ENCODE measurements around the gene SETX. TPM values are rescaled to one million over a fixed set of nuclear protein-coding genes. Genes with fewer than 3 reads are reported as not detected.

Gene SETX
- total RNA-seq, 5 donors from 2014 or later (not counting 1 experiment from before 2014, with no cell fraction given): 63.9 to 73.2 (median 65.0) TPM

DNA sequence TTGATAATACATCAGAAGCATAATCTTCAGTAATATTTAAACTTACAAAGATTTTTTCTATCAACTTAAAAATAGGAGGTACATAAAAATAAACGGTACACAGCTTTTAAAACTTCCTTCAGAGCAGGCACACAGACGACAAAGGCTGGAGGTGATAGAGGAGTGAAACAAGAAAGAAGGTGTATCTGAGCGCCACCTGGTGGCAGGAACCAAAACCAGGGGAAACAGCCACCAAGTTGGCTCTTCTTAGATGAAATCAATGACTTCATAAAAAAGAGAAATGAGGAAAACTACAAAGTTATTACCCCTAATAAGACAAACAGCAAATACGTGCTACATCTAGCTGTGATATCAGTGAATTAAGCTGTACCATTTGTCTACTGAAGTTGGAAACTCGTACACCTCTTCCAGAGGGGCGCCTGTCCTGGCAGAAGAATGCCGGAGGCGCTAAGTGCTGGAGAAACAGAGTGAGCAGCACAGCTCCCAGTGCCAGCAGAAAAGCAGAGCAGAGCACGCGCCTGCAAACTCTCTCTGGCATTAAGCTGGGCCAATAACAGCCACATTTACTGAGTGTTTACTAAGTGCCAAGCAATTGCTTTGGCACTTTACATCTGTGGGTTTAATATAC lies 85.9 kb downstream of the SETX start:
- H3K4me1 Mint-ChIP-seq: peaks cover 7 to 12% (median 8%) of the 10 kb centered on the region in 3 donors
- POLR2A ChIA-PET: interaction anchor here in 1 of 2 donors (0.6 kb wide), 1 partner anchor 518 kb away, joined by 3 read pairs; no protein-coding TSS in a partner anchor
- ATAC-seq (replicated peaks in 1 of 4): peak; percentile 45 to 67 (median 62)
- WGBS (ENCODE audit: insufficient coverage): 86% methylated on average over 6 of the region's 10 CpGs
- DNase-seq: peak; percentile 36 to 83 (median 65)
- no peaks in the 10 kb centered on the region for H3K27me3 ChIP-seq (replicated peaks in 1 of 2; ENCODE audit: control insufficient read depth in 2 of 2, extremely low read depth in 1 of 2, insufficient read depth in 2 of 2, low read length in 1 of 2)
- no peaks in the 10 kb centered on the region for H3K4me1 ChIP-seq (ENCODE audit: control insufficient read depth in 1 of 2, extremely low read depth in 1 of 2, insufficient read depth in 2 of 2, low read length in 2 of 2)
- no peak overlapping the region for H3K4me3 ChIP-seq (ENCODE audit: control insufficient read depth in 1 of 2, extremely low read depth in 1 of 2, low read length in 1 of 2)
- peaks cover 23 to 85% of the 10 kb centered on the region in 2 donors for H3K36me3 ChIP-seq (ENCODE audit: control insufficient read depth in 2 of 2, extremely low read depth in 1 of 2, insufficient read depth in 1 of 2, low read length in 1 of 2)
- no peaks in the 10 kb centered on the region for H3K9me3 ChIP-seq
- CTCF ChIA-PET: interaction anchor here (0.5 to 1.6 kb wide), 9 partner anchors 8 to 1136 kb away, joined by 3 to 8 read pairs (median 3); no protein-coding TSS in a partner anchor
- H3K4me3 Mint-ChIP-seq: no peak overlapping the region
- no peaks in the 10 kb centered on the region for H3K9me3 Mint-ChIP-seq
- no peak overlapping the region for H3K27ac ChIP-seq (ENCODE audit: low read length)
- H3K27me3 Mint-ChIP-seq: no peaks in the 10 kb centered on the region
- peak overlapping the region; percentile 66 to 71 for H3K27ac Mint-ChIP-seq
- H3K36me3 Mint-ChIP-seq: peaks cover 44% of the 10 kb centered on the region

DNA sequence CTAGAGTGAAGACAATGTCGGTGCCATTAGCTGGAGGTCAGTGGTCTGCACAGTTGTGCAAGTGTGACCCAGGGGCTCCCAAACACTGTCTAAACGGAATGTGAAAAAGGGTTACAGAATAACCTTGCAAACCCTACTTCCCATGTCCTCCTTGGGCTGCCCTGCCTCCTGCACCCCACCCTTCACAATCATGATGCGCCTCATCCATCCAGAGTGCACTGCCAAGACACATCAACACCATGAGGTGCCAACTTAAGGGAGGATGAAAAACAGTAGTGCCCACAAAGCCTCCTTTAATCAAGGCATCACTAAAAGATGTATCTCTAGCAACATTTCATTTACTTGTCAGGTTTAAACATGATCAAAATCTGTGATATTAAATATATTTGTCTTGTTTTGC lies 87.1 kb downstream of the SETX start:
- WGBS (ENCODE audit: insufficient coverage): 94% methylated on average over 2 of the region's 3 CpGs
- no peak for ATAC-seq (replicated peaks in 1 of 4)

DNA sequence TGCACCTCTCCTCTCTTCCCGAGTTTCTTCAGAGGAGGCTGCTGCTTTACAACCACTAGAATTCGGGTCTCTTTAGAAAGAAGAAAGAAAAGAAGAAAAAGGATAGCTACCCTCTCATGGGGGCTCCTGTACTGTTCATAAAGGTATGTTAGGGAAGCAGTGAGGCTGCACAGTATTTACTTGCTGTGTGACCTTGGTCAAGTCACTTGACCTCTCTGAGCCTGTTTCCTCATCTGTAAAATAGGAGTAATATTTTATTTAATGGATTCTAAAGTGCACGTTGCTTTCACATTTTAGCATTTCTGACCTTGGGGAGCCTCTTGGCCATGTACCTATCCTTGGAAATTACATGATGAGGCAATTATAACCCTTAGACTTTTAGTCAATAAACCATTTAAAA lies 88.8 kb downstream of the SETX start:
- no peak overlapping the region for H3K27ac ChIP-seq (ENCODE audit: low read length)
- no peak overlapping the region for H3K4me3 ChIP-seq (ENCODE audit: control insufficient read depth in 1 of 2, extremely low read depth in 1 of 2, low read length in 1 of 2)
- no peak overlapping the region for H3K27ac Mint-ChIP-seq
- no peaks in the 10 kb centered on the region for H3K4me1 ChIP-seq (ENCODE audit: control insufficient read depth in 1 of 2, extremely low read depth in 1 of 2, insufficient read depth in 2 of 2, low read length in 2 of 2)
- no peaks in the 10 kb centered on the region for H3K9me3 ChIP-seq
- WGBS (ENCODE audit: insufficient coverage): no CpG with 5 or more reads among the region's 3 CpGs
- peaks cover 7 to 12% (median 8%) of the 10 kb centered on the region in 3 donors for H3K4me1 Mint-ChIP-seq
- peaks cover 41% of the 10 kb centered on the region for H3K36me3 Mint-ChIP-seq
- ChIA-PET POLR2A (interaction anchor here in 1 of 2 donors (0.5 kb wide), 1 partner anchor 95 kb away, joined by 3 read pairs; no protein-coding TSS in a partner anchor), CTCF (interaction anchor here in 1 of 2 donors (0.7 kb wide), 1 partner anchor 906 kb away, joined by 3 read pairs; no protein-coding TSS in a partner anchor)
- H3K27me3 Mint-ChIP-seq: no peaks in the 10 kb centered on the region
- H3K4me3 Mint-ChIP-seq: no peak overlapping the region
- no peaks in the 10 kb centered on the region for H3K9me3 Mint-ChIP-seq
- no peak for ATAC-seq (replicated peaks in 1 of 4)
- H3K27me3 ChIP-seq (replicated peaks in 1 of 2; ENCODE audit: control insufficient read depth in 2 of 2, extremely low read depth in 1 of 2, insufficient read depth in 2 of 2, low read length in 1 of 2): no peaks in the 10 kb centered on the region
- peaks cover 23 to 84% of the 10 kb centered on the region in 2 donors for H3K36me3 ChIP-seq (ENCODE audit: control insufficient read depth in 2 of 2, extremely low read depth in 1 of 2, insufficient read depth in 1 of 2, low read length in 1 of 2)
- DNase-seq: no peak

More for the DNA sequence above, 87.1 kb downstream of the SETX start:
- H3K4me3 Mint-ChIP-seq: no peak overlapping the region
- H3K36me3 Mint-ChIP-seq: peaks cover 43% of the 10 kb centered on the region
- Histone ChIP-seq H3K27me3 (replicated peaks in 1 of 2; ENCODE audit: control insufficient read depth in 2 of 2, extremely low read depth in 1 of 2, insufficient read depth in 2 of 2, low read length in 1 of 2) (no peaks in the 10 kb centered on the region), H3K4me3 (ENCODE audit: control insufficient read depth in 1 of 2, extremely low read depth in 1 of 2, low read length in 1 of 2) (no peak overlapping the region), H3K36me3 (ENCODE audit: control insufficient read depth in 2 of 2, extremely low read depth in 1 of 2, insufficient read depth in 1 of 2, low read length in 1 of 2) (peaks cover 19 to 86% of the 10 kb centered on the region in 2 donors), H3K9me3 (no peaks in the 10 kb centered on the region), H3K4me1 (ENCODE audit: control insufficient read depth in 1 of 2, extremely low read depth in 1 of 2, insufficient read depth in 2 of 2, low read length in 2 of 2) (no peaks in the 10 kb centered on the region), H3K27ac (ENCODE audit: low read length) (no peak overlapping the region)
- POLR2A ChIA-PET: no interaction called here
- H3K27ac Mint-ChIP-seq: no peak overlapping the region
- CTCF ChIA-PET: interaction anchor here in 1 of 2 donors (0.9 kb wide), 1 partner anchor 512 kb away, joined by 3 read pairs; no protein-coding TSS in a partner anchor
- H3K27me3 Mint-ChIP-seq: no peaks in the 10 kb centered on the region
- peaks cover 7 to 12% (median 8%) of the 10 kb centered on the region in 3 donors for H3K4me1 Mint-ChIP-seq
- DNase-seq: no peak
- no peaks in the 10 kb centered on the region for H3K9me3 Mint-ChIP-seq

DNA sequence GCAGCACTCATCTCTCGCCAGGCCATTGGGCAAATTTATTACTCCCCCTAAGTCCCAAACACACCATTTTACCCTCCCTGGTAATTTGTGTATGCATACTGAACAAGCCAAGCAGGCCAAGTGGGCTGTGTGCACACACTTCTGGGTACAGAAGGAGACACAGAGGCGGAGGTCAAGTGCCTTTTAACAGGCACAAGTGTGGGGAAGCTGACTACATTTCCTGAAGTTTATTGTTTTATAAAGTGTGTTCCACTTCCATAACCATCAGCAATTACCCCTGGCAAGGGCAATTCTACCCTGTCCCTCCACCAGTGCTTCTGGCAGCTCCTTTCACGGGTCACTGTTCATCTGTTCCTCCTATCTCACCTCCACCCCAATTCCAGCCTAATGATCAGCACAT lies 93.9 kb downstream of the SETX start:
- 100% methylated on average over 1 of the region's 3 CpGs for WGBS (ENCODE audit: insufficient coverage)
- Histone ChIP-seq H3K27me3 (replicated peaks in 1 of 2; ENCODE audit: control insufficient read depth in 2 of 2, extremely low read depth in 1 of 2, insufficient read depth in 2 of 2, low read length in 1 of 2) (no peaks in the 10 kb centered on the region), H3K9me3 (no peaks in the 10 kb centered on the region), H3K4me3 (ENCODE audit: control insufficient read depth in 1 of 2, extremely low read depth in 1 of 2, low read length in 1 of 2) (no peak overlapping the region), H3K36me3 (ENCODE audit: control insufficient read depth in 2 of 2, extremely low read depth in 1 of 2, insufficient read depth in 1 of 2, low read length in 1 of 2) (peaks cover 14 to 41% of the 10 kb centered on the region in 2 donors), H3K27ac (ENCODE audit: low read length) (no peak overlapping the region), H3K4me1 (ENCODE audit: control insufficient read depth in 1 of 2, extremely low read depth in 1 of 2, insufficient read depth in 2 of 2, low read length in 2 of 2) (peaks cover 0 to 12% of the 10 kb centered on the region in 2 experiments)
- H3K9me3 Mint-ChIP-seq: no peaks in the 10 kb centered on the region
- H3K36me3 Mint-ChIP-seq: peaks cover 18% of the 10 kb centered on the region
- peaks cover 8 to 11% (median 9%) of the 10 kb centered on the region in 3 donors for H3K4me1 Mint-ChIP-seq
- no peak overlapping the region for H3K4me3 Mint-ChIP-seq
- ATAC-seq (replicated peaks in 1 of 4): no peak
- peak overlapping the region in 1 of 2 donors; percentile 12 for H3K27ac Mint-ChIP-seq
- POLR2A ChIA-PET: no interaction called here
- CTCF ChIA-PET: interaction anchor here in 1 of 2 donors (1.0 to 1.2 kb wide), 2 partner anchors 8 to 19 kb away, joined by 3 to 4 read pairs; no protein-coding TSS in a partner anchor
- DNase-seq: no peak
- H3K27me3 Mint-ChIP-seq: no peaks in the 10 kb centered on the region

DNA sequence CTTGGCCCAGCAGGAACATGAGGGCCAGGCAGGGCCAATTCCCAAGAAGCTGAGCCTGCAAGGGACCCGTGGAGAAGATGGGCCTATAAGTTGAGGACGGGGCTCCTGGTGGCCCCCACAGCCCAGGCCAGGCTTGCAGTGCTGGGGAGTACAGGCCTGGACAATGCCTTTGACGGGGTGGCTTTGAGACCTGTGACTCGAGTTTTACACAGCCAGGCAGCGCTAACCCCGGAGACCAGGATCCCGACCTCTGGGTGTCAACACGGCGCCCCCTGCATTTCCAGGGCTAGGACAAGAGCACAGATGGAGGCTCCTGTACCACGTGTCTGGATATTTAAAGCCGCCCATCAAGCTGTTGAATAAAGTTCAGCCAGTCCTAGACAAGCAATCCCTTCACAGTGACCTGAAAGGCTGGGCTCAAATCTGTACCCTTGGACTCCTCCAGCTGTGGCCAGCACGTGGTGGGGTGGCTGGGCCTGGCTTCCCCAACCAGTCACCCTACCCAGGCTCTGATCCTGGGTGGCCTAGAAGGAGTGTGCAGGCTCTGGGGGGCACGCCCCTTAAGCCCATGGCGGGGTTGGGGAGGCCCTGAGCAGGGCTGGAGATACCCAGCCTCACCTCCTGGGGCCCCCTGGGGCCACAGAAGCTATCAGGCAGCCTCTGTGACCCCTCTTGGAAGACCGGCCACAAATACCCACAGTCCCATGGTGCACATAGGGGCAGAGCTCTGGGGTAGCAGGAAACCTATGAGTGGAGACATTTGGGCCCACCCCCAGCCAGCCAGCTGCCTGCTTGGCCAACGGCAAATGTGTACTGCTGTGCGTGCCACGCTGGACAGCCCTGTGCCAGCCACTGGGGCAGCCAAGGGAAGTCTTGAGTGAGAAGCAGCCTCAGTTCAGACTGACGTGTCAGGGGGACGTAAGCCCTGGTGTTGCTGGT lies 104.2 kb downstream of the SETX start:
- Histone ChIP-seq H3K4me1 (ENCODE audit: control insufficient read depth in 1 of 2, extremely low read depth in 1 of 2, insufficient read depth in 2 of 2, low read length in 2 of 2) (peaks cover 0 to 3% of the 10 kb centered on the region in 2 experiments), H3K27ac (ENCODE audit: low read length) (no peak overlapping the region)

DNA sequence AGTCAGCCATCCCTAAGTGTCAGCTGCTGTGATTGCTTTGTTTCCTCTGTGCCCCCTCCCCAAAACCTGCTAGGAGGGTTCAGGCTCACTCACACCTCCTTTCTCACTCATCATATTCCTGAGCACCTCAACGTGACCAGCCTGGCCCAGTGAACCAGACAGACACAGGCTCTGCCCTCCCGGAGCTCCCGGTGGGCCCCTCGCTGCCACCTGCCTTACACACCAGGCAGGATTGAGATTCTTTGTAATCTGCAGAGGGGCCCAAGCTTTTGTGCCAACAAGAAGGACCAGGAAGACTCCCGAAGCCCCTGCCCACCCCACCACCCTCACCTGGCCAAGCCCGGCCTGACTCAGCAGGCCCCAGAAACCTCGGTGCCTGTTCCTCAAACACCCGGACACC lies 105.1 kb downstream of the SETX start:
- Histone ChIP-seq H3K4me1 (ENCODE audit: control insufficient read depth in 1 of 2, extremely low read depth in 1 of 2, insufficient read depth in 2 of 2, low read length in 2 of 2) (peaks cover 0 to 3% of the 10 kb centered on the region in 2 experiments), H3K9me3 (no peaks in the 10 kb centered on the region), H3K36me3 (ENCODE audit: control insufficient read depth in 2 of 2, extremely low read depth in 1 of 2, insufficient read depth in 1 of 2, low read length in 1 of 2) (no peaks in the 10 kb centered on the region), H3K27me3 (replicated peaks in 1 of 2; ENCODE audit: control insufficient read depth in 2 of 2, extremely low read depth in 1 of 2, insufficient read depth in 2 of 2, low read length in 1 of 2) (peaks cover 0 to 29% of the 10 kb centered on the region in 2 experiments), H3K27ac (ENCODE audit: low read length) (no peak overlapping the region), H3K4me3 (ENCODE audit: control insufficient read depth in 1 of 2, extremely low read depth in 1 of 2, low read length in 1 of 2) (no peak overlapping the region)
- no peaks in the 10 kb centered on the region for H3K9me3 Mint-ChIP-seq
- ATAC-seq (replicated peaks in 1 of 4): no peak
- H3K4me3 Mint-ChIP-seq: no peak overlapping the region
- ChIA-PET CTCF (interaction anchor here (0.5 to 1.5 kb wide), 2 partner anchors 10 to 487 kb away, joined by 3 to 7 read pairs; no protein-coding TSS in a partner anchor), POLR2A (no interaction called here)
- peaks cover 0 to 16% of the 10 kb centered on the region in 2 donors for H3K27me3 Mint-ChIP-seq
- H3K36me3 Mint-ChIP-seq: no peaks in the 10 kb centered on the region
- WGBS (ENCODE audit: insufficient coverage): 92% methylated on average over 4 of the region's 8 CpGs
- H3K4me1 Mint-ChIP-seq: peaks cover 0 to 9% (median 4%) of the 10 kb centered on the region in 3 donors
- no peak overlapping the region for H3K27ac Mint-ChIP-seq
- no peak for DNase-seq

More for the DNA sequence above, 104.2 kb downstream of the SETX start:
- ATAC-seq (replicated peaks in 1 of 4): no peak
- no peaks in the 10 kb centered on the region for H3K9me3 Mint-ChIP-seq
- 91% methylated on average over 17 of the region's 20 CpGs for WGBS (ENCODE audit: insufficient coverage)
- no peak for DNase-seq
- no peaks in the 10 kb centered on the region for H3K36me3 Mint-ChIP-seq
- H3K9me3 ChIP-seq: no peaks in the 10 kb centered on the region
- ChIA-PET POLR2A (no interaction called here), CTCF (no interaction called here)
- H3K27ac Mint-ChIP-seq: no peak overlapping the region
- peaks cover 0 to 9% (median 4%) of the 10 kb centered on the region in 3 donors for H3K4me1 Mint-ChIP-seq
- no peak overlapping the region for H3K4me3 Mint-ChIP-seq
- H3K4me3 ChIP-seq (ENCODE audit: control insufficient read depth in 1 of 2, extremely low read depth in 1 of 2, low read length in 1 of 2): no peak overlapping the region
- H3K36me3 ChIP-seq (ENCODE audit: control insufficient read depth in 2 of 2, extremely low read depth in 1 of 2, insufficient read depth in 1 of 2, low read length in 1 of 2): no peaks in the 10 kb centered on the region
- peaks cover 0 to 20% of the 10 kb centered on the region in 2 experiments for H3K27me3 ChIP-seq (replicated peaks in 1 of 2; ENCODE audit: control insufficient read depth in 2 of 2, extremely low read depth in 1 of 2, insufficient read depth in 2 of 2, low read length in 1 of 2)
- peaks cover 0 to 14% of the 10 kb centered on the region in 2 donors for H3K27me3 Mint-ChIP-seq
